GM18498 (cell line): ENCODE measurements around the gene BCL6.
A peak's percentile ranks its signal among the peaks of the same experiment; 100 is the strongest.

ENCODE experiments used
- ATAC-seq: cut with Tn5 transposase; IDR thresholded peaks from one replicate; pipeline ENCODE4 v1.9.1; 2021; ENCODE audit warnings: mild to moderate bottlenecking, moderate library complexity; ENCODE audit not compliant: unreplicated experiment

BCL6 gene

DNA sequence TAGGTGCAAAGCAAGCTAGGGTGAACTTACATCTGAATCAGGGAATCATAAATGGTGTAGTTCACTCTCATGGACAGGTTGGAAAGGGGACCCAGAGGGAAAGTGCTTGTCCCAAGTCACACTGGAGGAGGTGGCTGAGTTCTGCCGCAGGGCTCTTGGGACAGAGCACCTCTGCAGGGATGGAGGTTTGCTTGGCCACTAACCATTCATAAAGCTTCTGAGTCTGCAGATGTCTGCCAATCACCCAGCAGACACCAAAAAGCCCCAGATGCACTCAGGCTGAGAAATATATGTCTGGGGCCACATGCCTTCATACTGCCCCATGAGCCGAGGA, 25.0 kb downstream of the BCL6 start:
- ATAC-seq, result no peak

DNA sequence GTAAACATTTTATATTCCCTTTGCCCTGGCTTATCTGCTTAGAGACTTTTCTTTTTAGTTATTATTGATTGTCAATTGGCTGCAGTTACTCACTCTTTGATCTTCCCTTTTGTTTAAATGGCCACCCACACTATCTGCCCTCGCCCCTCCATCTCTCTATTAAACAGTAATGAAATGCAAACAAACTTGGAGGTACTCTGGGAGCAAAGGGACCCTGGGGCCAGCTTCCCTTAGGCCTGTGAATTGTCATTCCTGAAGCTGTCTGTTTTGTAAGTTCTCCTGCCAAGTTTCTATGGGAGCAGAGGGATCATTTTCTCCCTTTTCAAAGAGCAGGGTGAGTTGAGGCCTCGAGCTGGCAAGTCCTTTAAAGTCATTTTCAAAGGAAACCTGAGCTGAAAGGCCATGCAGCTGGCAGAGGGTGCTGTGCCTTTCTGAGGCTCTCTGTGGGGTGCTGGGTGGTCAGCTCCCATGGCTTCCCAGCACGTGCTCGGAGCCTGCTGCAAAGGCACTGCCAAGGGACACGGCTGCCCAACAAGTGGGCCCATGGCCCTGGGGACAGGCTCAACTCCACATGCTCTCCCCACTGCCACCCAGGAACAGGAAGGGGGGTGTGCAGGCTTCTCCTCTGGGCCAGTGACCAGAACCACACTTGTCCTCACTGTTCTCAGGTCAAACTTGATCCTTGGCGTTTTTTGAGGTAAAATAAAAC, 25.5 kb downstream of the BCL6 start:
- no peak for ATAC-seq

DNA sequence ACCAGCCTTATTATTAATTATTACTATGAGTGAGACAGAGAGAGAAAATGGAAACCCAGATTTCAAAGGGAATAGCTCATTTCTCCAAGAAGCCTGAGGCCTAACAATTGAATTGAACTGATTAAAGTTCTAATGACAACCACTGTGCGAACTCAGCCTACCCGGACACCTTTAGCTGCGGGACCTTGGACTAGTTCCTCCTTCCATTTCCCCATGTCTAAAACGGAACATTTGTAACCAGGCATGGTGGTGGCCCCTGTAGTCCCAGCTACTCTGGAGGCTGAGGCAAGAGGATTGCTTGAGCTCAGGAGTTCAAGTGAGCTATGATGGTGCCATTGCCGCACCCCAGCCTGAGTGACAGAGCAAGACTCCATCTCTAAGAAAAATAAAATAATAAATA, 26.5 kb downstream of the BCL6 start:
- no peak for ATAC-seq

DNA sequence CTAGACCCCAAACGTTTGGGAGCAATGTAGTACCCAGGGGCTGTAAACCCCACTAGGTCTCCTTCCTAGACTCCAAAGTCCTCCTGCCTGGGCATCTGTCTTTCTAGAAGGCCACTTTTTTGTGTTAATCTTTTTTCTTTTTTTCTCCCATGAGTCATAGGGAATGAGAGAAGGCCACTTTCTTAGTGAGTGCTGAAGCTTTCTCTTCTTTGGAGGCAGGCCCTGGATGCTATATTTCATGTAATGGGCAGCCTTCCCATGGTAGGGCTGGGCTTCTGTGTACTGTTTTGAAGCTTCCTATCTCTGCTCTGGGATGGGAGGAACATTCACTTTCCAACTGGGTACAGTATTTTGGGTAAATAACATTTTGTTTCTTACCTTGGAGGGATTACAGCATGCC, 27.7 kb downstream of the BCL6 start:
- no peak for ATAC-seq

DNA sequence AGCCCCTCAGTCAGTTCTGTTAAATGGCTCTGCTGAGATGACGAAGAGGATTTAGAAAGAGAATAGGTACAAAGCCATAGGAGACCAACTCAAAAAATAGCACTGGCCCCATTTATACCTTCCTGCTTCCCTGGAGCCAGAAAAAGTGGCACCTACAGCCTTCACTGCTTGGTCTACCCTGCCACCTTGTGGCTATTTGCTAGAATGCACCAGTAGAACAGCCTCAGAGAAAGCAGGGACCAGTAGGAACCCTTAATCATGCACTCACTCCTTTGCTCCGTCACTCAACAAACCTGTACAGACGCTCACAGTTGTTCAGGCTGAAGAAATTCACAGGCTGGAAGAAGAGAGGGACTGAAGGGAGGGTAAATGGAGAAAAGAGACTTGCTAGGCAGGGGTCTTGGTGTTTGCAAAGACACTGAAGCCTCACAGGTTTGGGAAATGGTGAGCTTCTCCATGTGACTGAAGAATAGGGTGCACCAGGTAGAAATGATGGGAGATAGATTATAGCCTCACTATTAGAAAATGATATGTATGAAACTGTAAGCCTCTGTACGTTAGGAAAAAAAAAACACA, 30.8 kb downstream of the BCL6 start:
- ATAC-seq, result peak; percentile 95

DNA sequence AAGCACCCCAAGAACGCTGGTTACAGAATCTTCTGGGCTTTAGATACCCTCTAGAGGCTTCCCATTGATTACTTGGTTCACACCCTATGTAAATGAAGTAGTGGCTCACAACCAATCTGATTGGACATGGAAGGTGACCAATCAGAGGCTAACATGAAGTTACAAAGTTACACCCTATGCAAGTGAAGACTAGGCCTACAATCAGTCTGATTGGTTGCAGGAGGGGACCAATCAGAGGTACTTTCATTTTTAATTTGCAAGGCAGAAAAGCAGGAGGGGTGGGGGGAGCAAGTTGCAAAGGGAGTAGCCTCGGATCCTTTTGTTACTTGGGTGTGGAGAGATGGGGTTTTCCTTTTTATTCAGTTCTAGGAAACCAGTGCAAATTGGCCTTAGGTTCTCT, 31.8 kb downstream of the BCL6 start:
- ATAC-seq, result no peak

DNA sequence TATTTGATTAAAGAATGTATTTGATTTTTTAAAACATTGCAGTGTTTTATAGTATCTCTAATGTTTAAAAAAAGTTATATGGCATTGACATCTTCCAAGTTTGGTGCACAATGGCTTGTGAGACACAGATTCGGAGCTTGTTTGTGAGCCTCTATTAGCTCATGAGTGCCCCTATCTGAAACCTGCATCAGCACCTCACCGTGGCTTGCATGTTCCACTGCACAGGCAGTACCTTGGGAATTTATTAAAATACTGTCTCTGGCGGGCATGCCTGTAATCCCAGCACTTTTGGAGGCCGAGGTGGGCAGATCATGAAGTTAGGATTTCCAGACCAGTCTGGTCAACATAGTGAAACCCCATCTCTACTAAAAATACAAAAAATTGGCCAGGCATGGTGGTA, 36.1 kb downstream of the BCL6 start:
- ATAC-seq, result no peak

DNA sequence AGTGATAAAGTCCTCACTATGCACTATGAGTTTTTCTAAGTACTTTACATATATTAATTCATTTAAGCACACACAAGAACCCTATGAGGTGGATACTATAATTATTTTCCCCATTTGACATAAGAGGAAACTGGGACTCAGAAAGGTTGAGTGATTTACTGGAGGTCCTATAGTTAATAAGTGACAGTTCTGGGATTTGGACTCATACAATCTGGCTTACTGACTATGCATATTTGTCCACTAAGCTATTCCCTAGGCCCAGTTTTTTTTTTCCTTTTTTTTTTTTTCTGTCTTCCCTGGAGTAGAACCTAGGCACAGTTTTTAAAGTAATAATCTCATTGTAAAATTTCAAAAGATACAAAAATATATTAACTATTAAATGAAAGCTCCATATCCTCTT, 36.6 kb downstream of the BCL6 start:
- ATAC-seq, result no peak

DNA sequence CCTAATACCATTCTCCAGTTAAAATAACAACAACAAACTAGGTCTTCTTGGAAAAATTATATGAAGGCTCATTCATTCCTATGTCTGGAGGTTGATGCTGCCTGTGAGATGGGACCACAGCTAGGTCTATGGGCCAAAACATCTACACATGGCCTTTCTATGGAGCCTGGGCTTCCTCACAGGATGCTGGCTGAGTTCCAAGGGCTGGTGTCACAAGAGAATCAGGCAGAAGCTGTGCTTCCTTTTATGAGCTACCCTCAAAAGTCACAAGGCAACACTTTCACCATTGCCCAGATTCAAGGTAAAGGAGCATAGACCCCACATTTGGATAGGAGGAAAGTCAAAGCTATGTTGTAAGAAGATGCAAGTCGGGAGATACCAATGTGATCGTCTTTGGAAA, 38.3 kb downstream of the BCL6 start:
- ATAC-seq, result no peak

DNA sequence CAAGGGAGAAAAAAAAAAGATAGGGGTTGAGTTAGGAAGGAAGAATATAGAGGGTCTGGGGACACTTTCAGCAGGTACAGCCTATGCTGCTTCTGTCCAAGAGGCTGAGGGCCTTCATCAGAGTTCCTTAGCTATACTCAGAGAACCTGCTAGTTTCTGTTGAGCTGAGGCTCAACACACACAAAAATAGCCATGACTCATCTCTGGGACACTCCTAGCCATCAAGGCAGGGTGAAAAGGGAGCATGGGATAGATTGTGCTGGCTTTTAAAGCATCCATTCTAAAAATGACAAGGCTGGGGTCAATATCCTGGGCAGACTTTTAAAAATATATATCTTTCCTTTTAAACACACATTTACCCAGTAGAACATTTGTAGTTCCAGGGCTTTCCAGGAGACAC, 40.1 kb downstream of the BCL6 start:
- ATAC-seq, result no peak

DNA sequence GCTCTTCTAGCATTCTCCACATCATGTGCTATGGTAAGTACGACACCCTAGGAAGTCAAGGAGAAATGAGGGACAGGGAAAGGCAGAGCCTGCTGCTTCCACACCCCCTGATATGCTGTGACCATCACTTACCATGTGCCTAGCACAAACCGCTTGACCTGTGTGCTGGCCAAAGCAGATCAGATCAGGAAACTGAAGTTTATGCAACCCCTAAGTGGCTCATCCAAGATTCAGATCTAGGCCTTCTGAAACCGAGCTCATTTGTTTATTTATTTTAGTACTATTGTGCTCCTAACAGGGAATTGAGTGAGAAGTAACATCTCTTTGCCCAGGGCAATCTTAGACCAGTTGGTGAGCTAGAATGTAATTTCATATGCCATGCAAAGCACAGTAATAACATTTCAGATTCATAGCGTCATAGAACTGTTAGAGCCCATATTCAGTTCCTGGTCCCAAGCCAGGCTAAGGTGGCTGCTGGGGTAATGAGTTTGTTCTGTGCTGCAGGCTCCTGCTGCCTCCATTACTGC, 42.7 kb downstream of the BCL6 start, which contains the start of gene RTP2:
Gene RTP2, minus strand, starts transcription at position 51 of the 527 bp plus-strand sequence. CDS start 429 bp downstream, outside the sequence.
- ATAC-seq, result no peak

DNA sequence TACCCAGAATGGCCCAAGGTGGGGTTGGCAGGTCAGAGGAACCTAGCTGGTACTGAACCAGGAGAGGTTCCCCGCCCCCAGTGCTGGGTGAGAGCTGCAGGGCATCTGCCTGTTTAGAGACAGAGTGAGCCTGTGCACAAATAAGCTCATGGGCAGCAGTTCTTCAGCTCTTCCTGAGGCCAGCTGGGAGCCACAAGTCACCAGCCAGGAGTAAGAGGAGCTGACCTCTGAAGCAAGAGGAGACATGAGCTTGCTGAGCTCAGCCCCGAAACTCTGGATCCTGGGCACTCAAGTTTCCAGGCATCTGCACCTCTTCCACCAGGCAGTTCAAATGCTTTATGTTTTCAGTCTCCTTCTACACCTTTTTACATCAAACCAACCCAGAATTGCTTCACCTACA, 45.0 kb downstream of the BCL6 start:
- no peak for ATAC-seq

DNA sequence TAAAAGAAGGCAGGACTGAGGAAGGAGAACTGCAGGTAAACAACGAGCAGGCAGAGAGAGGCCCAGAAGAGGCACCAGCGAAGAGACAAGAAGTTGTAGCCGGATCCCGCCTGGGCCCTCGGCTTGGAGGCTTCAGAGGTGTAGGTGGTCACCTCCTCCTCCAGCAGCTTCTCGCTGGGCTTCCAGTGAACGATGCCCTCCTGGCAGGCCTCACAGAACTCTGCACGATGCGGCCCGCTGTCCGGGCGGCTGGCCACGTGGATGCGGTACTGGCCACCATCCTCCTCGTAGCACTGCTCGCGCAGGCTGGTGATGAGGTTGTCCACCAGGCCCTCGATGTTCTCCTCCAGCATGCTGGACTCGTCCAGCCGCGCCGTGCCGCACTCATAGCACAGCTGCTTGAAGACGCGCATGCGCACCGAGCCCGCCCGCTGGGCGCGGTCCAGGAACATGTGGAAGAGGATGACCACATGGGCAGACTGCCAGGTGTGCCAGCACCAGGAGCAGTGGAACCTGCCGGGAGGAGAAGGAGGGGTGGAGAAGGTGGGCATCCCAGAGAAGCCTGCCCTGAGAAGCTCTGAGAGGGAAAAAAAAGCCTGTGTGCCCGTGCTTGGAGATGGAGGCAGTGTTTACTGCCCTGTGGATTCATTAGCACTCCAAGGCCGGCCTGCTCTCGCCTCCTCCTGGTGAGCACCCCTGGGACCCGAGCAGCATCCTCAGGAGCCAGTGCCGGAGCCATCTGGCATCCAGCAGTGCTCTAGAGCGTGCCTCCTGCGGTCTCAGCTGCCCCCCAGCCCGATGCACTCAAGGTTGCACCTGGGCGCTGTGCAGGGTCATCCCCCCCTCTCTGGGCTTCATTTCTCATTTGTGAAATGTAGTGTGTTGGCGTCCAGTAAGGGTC, 46.5 kb downstream of the BCL6 start:
- no peak for ATAC-seq

DNA sequence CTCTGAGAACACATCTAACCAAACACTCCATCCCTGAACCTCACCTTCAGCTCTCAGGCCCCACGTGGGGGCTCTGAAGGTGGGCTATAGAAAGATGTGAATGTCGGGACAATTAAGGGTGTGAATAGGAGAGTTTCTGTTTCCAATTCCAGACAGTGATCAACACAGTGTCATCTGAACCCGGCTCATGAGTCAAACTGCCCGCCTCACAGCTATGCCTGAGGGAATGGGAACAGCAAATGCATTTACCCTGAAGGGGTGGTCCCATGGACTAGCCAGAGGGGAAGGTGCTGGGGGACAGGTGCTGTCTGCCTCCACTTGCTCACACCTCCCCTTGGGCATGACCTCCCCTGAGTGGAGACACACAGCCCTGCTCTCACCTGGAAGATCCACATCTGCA, 49.2 kb downstream of the BCL6 start:
- ATAC-seq, result no peak

DNA sequence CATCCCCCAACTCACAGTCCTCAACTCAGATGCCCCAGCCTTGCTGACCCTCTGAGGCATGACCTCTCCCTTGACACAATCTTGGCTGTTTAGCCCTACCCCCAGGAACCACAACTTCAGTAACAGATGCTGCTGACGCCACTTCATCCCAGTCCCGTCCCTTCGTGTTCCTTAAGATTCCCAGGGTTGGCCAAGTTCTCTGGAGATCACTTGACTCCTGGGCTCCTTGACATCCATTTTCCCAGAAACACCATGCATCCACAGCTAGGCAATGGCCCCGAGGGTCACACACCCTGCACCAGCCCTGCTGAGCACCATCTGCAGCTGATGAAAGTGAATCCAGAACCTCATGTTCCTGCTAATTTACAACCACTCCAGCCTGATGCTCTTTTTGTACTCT, 49.8 kb downstream of the BCL6 start:
- no peak for ATAC-seq

DNA sequence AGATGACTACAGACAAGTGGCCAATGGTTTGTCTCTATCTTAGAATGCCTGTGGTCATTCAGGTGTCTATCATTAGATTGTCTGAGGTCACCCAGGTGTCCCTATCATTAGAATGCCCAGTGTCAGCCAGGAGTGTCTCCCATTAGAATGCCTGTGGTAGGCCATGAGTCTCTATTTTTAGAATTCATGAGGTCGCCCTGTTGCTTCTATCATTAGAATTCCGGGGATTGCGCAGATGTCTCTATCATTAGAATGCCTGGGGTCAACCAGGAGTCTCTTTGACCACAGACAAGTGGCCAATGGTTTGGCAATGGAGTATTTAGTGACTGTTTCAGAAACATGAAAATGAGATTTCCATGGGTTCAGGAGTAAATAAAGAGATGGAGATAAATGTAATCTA, 50.5 kb downstream of the BCL6 start:
- ATAC-seq, result no peak

DNA sequence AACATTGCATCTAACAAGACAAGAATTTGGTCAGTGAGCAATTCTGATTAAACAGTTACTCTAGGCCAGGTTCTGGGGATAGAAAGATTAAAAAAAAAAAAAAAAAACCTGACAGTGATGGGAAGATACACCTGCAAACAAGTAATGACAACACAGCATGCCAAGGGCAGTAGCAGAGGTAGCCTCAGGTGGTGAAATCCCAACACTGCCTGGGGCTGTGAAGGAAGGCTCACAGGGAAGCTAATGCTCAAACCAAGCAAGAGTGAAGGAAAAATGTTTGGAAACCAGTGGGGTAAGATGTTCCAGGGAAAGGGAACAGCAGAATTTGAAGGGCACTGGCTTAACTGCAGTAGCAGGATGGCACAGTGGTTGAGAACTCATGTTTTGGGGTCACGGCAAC, 51.8 kb downstream of the BCL6 start:
- ATAC-seq, result no peak

DNA sequence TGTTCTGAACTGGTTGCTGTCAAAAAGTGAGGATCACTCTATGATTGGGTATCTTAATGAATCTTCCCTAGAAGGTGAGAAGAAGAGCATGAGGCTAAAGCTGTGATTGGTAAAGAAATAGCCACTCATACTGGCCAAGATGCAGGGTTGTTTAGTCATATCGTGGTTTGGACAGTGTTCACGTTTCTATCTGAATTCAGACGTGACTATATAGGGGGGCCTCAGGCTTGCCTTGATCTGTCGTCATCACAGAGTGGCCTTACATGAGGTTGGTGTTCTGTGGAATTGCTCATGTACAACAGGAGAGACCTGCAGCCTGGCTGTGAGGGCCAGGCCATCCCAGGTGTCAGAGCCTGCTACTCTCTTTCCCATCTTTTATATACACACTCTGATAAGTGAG, 55.3 kb downstream of the BCL6 start:
- no peak for ATAC-seq

DNA sequence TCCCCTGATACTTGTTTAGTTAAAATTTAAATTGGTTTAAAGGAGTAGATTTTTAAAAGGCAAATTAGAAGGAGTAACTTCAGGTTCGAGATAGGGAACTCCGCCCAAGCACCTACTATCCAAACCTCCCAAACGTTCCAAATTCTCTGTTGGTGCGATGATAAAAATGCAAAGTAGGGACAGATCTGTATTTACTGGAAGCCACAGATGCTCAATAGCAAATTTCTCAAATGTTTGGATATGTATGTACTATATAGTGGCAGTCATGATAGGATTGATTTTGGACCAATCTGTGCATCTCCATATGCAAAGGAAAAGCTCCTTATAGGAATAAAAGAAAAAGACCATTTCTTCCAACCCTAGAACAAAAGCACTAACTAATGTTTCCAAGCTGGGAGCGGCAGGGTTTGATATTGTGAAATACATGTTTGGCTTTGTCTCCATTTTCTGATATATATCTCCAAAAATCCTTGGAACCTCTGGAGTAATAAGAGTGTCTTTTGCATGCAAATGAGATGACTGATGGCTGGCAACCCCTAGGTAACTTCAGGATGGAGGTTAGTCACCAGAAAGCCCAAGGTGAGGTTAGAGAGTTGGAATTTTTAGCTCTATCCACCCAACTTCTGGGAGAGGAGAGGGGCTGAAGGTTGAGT, 58.5 kb downstream of the BCL6 start:
- ATAC-seq, result no peak

DNA sequence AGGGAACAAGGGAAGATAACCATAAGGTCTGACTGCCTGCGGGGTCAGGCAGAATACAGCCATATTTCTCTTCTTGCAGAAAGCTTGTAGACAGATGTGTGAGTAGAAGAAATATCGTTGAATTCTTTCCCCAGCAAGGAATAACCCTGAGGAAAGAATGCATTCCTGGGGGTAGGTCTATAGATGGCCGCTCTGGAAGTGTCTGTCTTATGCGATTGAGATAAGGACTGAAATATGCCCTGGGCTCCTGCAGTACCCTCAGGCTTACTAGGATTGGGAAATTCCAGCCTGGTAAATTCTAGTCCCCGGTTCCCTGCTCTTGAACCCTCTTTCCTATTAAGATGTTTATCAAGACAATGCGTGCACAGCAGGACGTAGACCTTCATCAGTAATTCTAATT, 59.3 kb downstream of the BCL6 start:
- ATAC-seq, result no peak

DNA sequence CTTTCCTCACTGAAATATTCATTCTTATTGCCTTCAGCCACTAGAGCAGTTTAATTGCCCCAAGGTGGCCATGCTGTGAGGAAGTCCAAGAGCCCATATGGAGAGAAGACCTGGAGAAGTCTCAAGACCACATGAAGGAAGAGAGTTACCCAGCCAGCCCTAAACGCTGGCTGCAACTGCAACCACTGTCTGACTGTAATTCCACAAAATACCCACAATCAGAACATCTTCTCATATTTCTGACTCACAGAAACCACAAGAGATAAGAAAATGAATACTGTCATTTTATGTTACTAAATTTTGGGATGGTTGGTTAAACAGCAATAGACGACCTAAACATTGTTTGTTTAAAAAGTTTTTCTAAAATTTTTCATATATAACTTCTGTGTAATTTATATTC, 60.4 kb downstream of the BCL6 start:
- ATAC-seq, result no peak
